Gastroesophageal sphincter (tissue), 3 donors: Measurements from ENCODE around the gene PFKFB4.

Source experiments
- CTCF ChIP-seq, 4 experiments: fragments of 200-600 bp in 2 of 4; fragments of 450-650 bp in 2 of 4; sonication (generic) in 1 of 4; IDR thresholded peaks; one replicate each; pipeline ENCODE4 v1.5.1; 2017 to 2019; ENCODE audit warnings: antibody characterized with exemption in 4 of 4, mild to moderate bottlenecking in 2 of 4, moderate library complexity in 2 of 4
- POLR2A ChIP-seq, 2 donors: fragments of 450-650 bp; IDR thresholded peaks; one replicate each; pipeline ENCODE4 v1.6.1; 2017; ENCODE audit warnings: antibody characterized with exemption in 2 of 2, mild to moderate bottlenecking in 2 of 2, moderate library complexity in 1 of 2

GRCh38 chr3:48476426-48477053 is 80.1 kb downstream of the PFKFB4 start:
- TF ChIP-seq CTCF (IDR thresholded peaks at IDR 0.05) (no peak), POLR2A (IDR thresholded peaks at IDR 0.05) (no peak)
